HEK293T (cell line): ENCODE measurements around the gene CUL3.

Source experiments
- ARNT ChIP-seq: fragments of 450-650 bp; IDR thresholded peaks from 2 replicates; pipeline ENCODE4 v1.6.1; 2017; ENCODE audit warnings: mild to moderate bottlenecking
- BHLHE40 ChIP-seq: fragments of 450-650 bp; IDR thresholded peaks from 2 replicates; pipeline ENCODE4 v1.6.1; 2016; ENCODE audit warnings: mild to moderate bottlenecking, moderate library complexity, borderline replicate concordance
- CTBP1 ChIP-seq: fragments of 450-650 bp; IDR thresholded peaks from 2 replicates; pipeline ENCODE4 v1.6.1; 2016; ENCODE audit warnings: borderline replicate concordance
- ELF4 ChIP-seq: fragments of 450-650 bp; IDR thresholded peaks from 2 replicates; pipeline ENCODE4 v1.6.1; 2017; ENCODE audit warnings: antibody characterized with exemption
- FOXA1 ChIP-seq: fragments of 450-650 bp; IDR thresholded peaks from 2 replicates; pipeline ENCODE4 v1.6.1; 2016; ENCODE audit warnings: mild to moderate bottlenecking
- FOXK2 ChIP-seq: fragments of 450-650 bp; IDR thresholded peaks from 2 replicates; pipeline ENCODE4 v1.6.1; 2016; ENCODE audit warnings: mild to moderate bottlenecking
- HDGF ChIP-seq: fragments of 450-650 bp; IDR thresholded peaks from 2 replicates; pipeline ENCODE4 v1.6.1; 2017; ENCODE audit warnings: antibody characterized with exemption, borderline replicate concordance
- LEF1 ChIP-seq: fragments of 450-650 bp; IDR thresholded peaks from 2 replicates; pipeline ENCODE4 v1.6.1; 2017; ENCODE audit warnings: mild to moderate bottlenecking, borderline replicate concordance
- SP1 ChIP-seq: fragments of 450-650 bp; IDR thresholded peaks from 2 replicates; pipeline ENCODE4 v1.6.1; 2017
- TARDBP ChIP-seq: fragments of 450-650 bp; IDR thresholded peaks from 2 replicates; pipeline ENCODE4 v1.6.1; 2016

- TF ChIP-seq SP1 = no peak
- no peak for TF ChIP-seq ELF4
- no peak for TF ChIP-seq FOXA1
- no peak for TF ChIP-seq CTBP1
- TF ChIP-seq HDGF = no peak
- no peak for TF ChIP-seq TARDBP
- no peak for TF ChIP-seq FOXK2
- no peak for TF ChIP-seq ARNT
- no peak for TF ChIP-seq LEF1
- no peak for TF ChIP-seq BHLHE40
These were observed 4.9 kb downstream of the CUL3 start for GRCh38 chr2:224580248-224580647.
